GM12878 (cell line): ENCODE measurements around the gene PDE10A. TPM values are rescaled to one million over a fixed set of nuclear protein-coding genes. Genes with fewer than 3 reads are reported as not detected.
"Not testable (repeated sequence)": the region's sequence is repeated elsewhere in the genome, so short reads cannot be mapped to it uniquely, and the experiment has no call there.

Experiments
- ATAC-seq: fragments of 200-7000 bp; cut with Tn5 transposase; 3 replicates; pipeline ENCODE4 v1.9.1; 2020; ENCODE audit warnings: mild to moderate bottlenecking, moderate library complexity
- BruUV-seq: library from RNA; stranded (reverse); fragments of 400-500 nt; replicated peaks from 2 replicates; lab custom pipeline; 2021; lab: Mats Ljungman, UMichigan
- CTCF ChIA-PET: fragments of 300-600 bp; sonication (Branson Sonifier 250); formaldehyde crosslinking; extraction: SDS; loops from one replicate; lab custom pipeline; 2021; ENCODE audit warnings: inconsistent platforms; lab: Yijun Ruan, JAX
- POLR2A ChIA-PET: fragments of 350-600 bp; formaldehyde crosslinking; extraction: SDS; loops from one replicate; lab custom pipeline; 2021; ENCODE audit warnings: inconsistent platforms; lab: Charles Lee
- RAD21 ChIA-PET: fragments of 300-600 bp; sonication (Branson Sonifier 250); formaldehyde crosslinking; loops from one replicate; lab custom pipeline; 2023; ENCODE audit warnings: antibody characterized with exemption; ENCODE audit not compliant: unreplicated experiment; lab: Charles Lee
- SMC1A ChIA-PET: fragments of 300-600 bp; sonication (Branson Sonifier 250); formaldehyde crosslinking; loops from one replicate; lab custom pipeline; 2023; ENCODE audit not compliant: unreplicated experiment, uncharacterized antibody; lab: Charles Lee
- DNase-seq: peaks from one replicate; pipeline ENCODE4 v3.0.0-alpha.2; 2011; ENCODE audit warnings: low read depth, low spot score
- FAIRE-seq: peaks from 3 replicates; lab custom pipeline; 2011; peaks lifted over from hg19 to GRCh38; lab: Jason Lieb, UNC
- H2AFZ ChIP-seq: 2 replicates; pipeline ENCODE4 v1.6.0; 2011; ENCODE audit warnings: low read depth, low read length, control low read depth; ENCODE audit not compliant: control insufficient read depth
- H3K27ac ChIP-seq: 2 replicates; pipeline ENCODE4 v1.5.1; 2011; ENCODE audit warnings: control low read depth; ENCODE audit not compliant: control insufficient read depth, insufficient read depth
- H3K27me3 ChIP-seq, 2 experiments: replicated peaks in 1 of 2; 2 replicates each; pipeline versions ENCODE4 v1.6.0 to v1.6.1; 2011; ENCODE audit warnings: low read length in 1 of 2; ENCODE audit not compliant: control insufficient read depth in 2 of 2, insufficient read depth in 2 of 2
- H3K36me3 ChIP-seq, 2 experiments: 2 replicates each; pipeline ENCODE4 v1.5.1; 2011; ENCODE audit warnings: low read length in 1 of 2; ENCODE audit not compliant: control insufficient read depth in 2 of 2, insufficient read depth in 2 of 2
- H3K4me1 ChIP-seq: 2 replicates; pipeline ENCODE4 v1.6.1; 2011; ENCODE audit warnings: mild to moderate bottlenecking, low read length, moderate library complexity, mixed read lengths; ENCODE audit not compliant: control insufficient read depth, insufficient read depth
- H3K4me2 ChIP-seq: 2 replicates; pipeline ENCODE4 v1.6.0; 2011; ENCODE audit warnings: control low read depth; ENCODE audit not compliant: control insufficient read depth, insufficient read depth
- H3K4me3 ChIP-seq: fragments of 200-600 bp; sonication (generic); 2 replicates; pipeline ENCODE4 v1.5.1; 2016
- H3K79me2 ChIP-seq: 2 replicates; pipeline ENCODE4 v1.6.0; 2011; ENCODE audit warnings: low read length; ENCODE audit not compliant: control insufficient read depth, insufficient read depth
- H3K9ac ChIP-seq: 2 replicates; pipeline ENCODE4 v1.8.0; 2011; ENCODE audit warnings: low read length, control low read depth, mixed read lengths; ENCODE audit not compliant: control insufficient read depth, insufficient read depth
- H3K9me3 ChIP-seq: replicated peaks from 3 replicates; pipeline ENCODE4 v1.5.1; 2011; ENCODE audit warnings: mild to moderate bottlenecking, low read length; ENCODE audit not compliant: control insufficient read depth, insufficient read depth
- H4K20me1 ChIP-seq: 2 replicates; pipeline ENCODE4 v1.6.0; 2011; ENCODE audit not compliant: control insufficient read depth, insufficient read depth
- MYB ChIP-seq: fragments of 150-350 bp; IDR thresholded peaks from 2 replicates; pipeline ENCODE4 v1.6.1; 2014; ENCODE audit warnings: mild to moderate bottlenecking, low read depth, low read length, borderline replicate concordance
- WGBS: methylation state at CpG from one replicate; pipeline ENCODE4 v1.1.6; 2016; ENCODE audit warnings: low lambda C conversion rate; ENCODE audit not compliant: insufficient replicate concordance, insufficient coverage; ENCODE audit errors: missing lambda C conversion rate; 5-methylcytosine and 5-hydroxymethylcytosine counted together
- in situ Hi-C: fragments of 300-500 bp; cut with MboI; formaldehyde crosslinking; loops from 9 replicates; pipeline ENCODE4 v1.14.3; 2018; ENCODE audit warnings: mixed read lengths
- intact Hi-C: fragments of 100-400 bp; cut with micrococcal nuclease; formaldehyde crosslinking; loops from one replicate; pipeline ENCODE4 v1.14.2; 2022; ENCODE audit not compliant: unreplicated experiment
- polyA plus RNA-seq, 11 experiments: library from polyadenylated mRNA; depleted of rRNA in 4 of 11; unstranded in 6 of 11; stranded (reverse) in 5 of 11; fragments of >200 nt; fragmentation: Nextera tagmentation in 4 of 11; fragmentation: Illumina TruSeq in 1 of 11; extraction: Ambion mirVana in 4 of 11; extraction: Trizol in 1 of 11; gene quantifications; 1 replicate in 1 of 11; 2 replicates in 10 of 11; pipeline versions ENCODE4 v1.2.1 to v1.2.3, GENCODE V29; 2011 to 2016; ENCODE audit warnings: inconsistent platforms in 2 of 11, missing spikeins in 2 of 11, low read depth in 1 of 11
- total RNA-seq, 4 experiments: library from RNA; depleted of rRNA in 3 of 4; stranded (reverse); fragments of >200 nt in 3 of 4; fragmentation: Illumina TruSeq in 1 of 4; extraction: Trizol in 1 of 4; gene quantifications; 2 replicates each; pipeline versions ENCODE4 v1.2.1 to v1.2.3, GENCODE V29; 2013 to 2021
- TF ChIP-seq, protein P1 (sequence below): IDR thresholded peaks from 2 replicates; pipeline ENCODE4 v1.6.1; 2011; ENCODE audit warnings: low read depth, low read length, improper control_type of control experiment, borderline replicate concordance

The PDE10A gene
- total and polyA plus RNA-seq, 10 of the 15 experiments (the other 5 are each of a cell fraction or from before 2014, with no cell fraction given), result under 0.01 to 1.3 (median 0.03) TPM; not detected in 2

DNA sequence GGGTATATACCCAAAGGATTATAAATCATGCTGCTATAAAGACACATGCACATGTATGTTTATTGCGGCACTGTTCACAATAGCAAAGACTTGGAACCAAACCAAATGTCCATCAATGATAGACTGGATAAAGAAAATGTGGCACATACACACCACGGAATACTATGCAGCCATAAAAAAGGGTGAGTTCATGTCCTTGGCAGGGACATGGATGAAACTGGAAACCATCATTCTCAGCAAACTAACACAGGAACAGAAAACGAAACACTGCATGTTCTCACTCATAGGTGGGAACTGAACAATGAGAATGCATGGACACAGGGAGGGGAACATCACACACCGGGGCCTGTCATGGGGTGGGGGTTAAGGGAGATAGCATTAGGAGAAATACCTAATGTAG is 70.1 kb downstream of the PDE10A start:
- H3K4me2 ChIP-seq, H3K4me3 ChIP-seq, FAIRE-seq, H3K9me3 ChIP-seq, H2AFZ ChIP-seq, H3K36me3 ChIP-seq, ATAC-seq, intact Hi-C loops, H4K20me1 ChIP-seq, RAD21 ChIA-PET, H3K27me3 ChIP-seq, SMC1A ChIA-PET, H3K4me1 ChIP-seq, H3K79me2 ChIP-seq, POLR2A ChIA-PET, H3K27ac ChIP-seq, CTCF ChIA-PET, in situ Hi-C loops, DNase-seq, BruUV-seq, H3K9ac ChIP-seq: not testable (repeated sequence)
- WGBS, result 15% methylated on average over 4 of the region's 4 CpGs

GRCh38 chr6:165588515-165588914 is 74.5 kb downstream of the PDE10A start:
- Histone ChIP-seq H3K36me3 (no peaks in the 10 kb centered on the region), H3K4me3 (no peak overlapping the region), H3K27ac (no peak overlapping the region), H3K27me3 (no peaks in the 10 kb centered on the region), H3K4me1 (no peaks in the 10 kb centered on the region), H4K20me1 (no peaks in the 10 kb centered on the region), H3K79me2 (no peaks in the 10 kb centered on the region), H3K4me2 (no peak overlapping the region), H3K9me3 (no peaks in the 10 kb centered on the region), H3K9ac (no peak overlapping the region), H2AFZ (no peak overlapping the region)
- in situ Hi-C loops, result no loop called here
- RAD21 ChIA-PET, result no interaction called here
- SMC1A ChIA-PET, result no interaction called here
- BruUV-seq, result no TSS peak
- 8% methylated on average over 1 of the region's 1 CpG for WGBS
- intact Hi-C loops, result no loop called here
- CTCF ChIA-PET, result no interaction called here
- FAIRE-seq, result no peak
- DNase-seq, result no peak
- TF ChIP-seq, protein P1, sequence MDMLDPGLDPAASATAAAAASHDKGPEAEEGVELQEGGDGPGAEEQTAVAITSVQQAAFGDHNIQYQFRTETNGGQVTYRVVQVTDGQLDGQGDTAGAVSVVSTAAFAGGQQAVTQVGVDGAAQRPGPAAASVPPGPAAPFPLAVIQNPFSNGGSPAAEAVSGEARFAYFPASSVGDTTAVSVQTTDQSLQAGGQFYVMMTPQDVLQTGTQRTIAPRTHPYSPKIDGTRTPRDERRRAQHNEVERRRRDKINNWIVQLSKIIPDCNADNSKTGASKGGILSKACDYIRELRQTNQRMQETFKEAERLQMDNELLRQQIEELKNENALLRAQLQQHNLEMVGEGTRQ, result no peak
- no peak for TF ChIP-seq MYB
- POLR2A ChIA-PET, result no interaction called here
- ATAC-seq, result no peak
